ENCODE results near the gene ITGA3.

ITGA3 gene

DNA sequence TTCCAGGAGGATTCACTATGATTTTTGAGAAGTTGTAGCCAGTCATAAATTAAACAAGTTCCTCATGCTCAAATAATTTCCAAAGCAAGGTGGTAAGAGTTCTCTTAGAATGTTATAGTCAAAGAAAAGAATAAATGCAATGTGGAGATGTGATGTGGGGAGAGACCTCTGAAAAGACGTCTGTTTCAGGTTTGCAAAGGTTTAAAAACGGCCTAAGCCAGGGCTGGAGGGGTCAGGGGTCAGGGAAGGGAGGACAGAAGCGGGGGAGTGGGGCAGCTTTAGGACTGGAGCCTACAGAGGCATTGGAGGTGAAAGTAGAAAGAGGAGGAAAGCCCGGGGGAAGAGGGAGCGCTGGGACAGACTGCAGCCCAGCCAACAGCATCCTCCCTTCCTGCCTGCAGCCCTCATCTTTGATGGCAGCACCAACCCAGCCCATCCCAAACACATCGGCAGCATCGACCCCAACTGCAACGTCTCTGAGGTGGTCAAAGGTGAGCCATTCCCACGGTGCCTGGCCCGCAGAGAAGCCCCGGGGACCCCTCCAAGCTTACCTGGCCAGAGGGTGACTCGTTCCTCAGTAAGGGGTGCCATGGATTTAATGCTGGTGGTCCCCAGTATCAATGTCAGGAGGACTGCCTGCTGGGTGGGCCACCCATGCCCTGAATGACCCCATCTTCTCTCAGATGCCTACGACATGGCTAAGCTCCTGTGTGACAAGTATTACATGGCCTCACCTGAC lies 50.7 kb downstream of the ITGA3 start:
- Histone ChIP-seq H3K27me3 (ENCODE audit: insufficient read depth, poor library complexity, severe bottlenecking) (no peaks in the 10 kb centered on the region), H3K4me1 (ENCODE audit: insufficient read depth, poor library complexity, severe bottlenecking) (peaks cover 15% of the 10 kb centered on the region), H3K27ac (ENCODE audit: poor library complexity, severe bottlenecking) (peak overlapping the region; percentile 52), H3K4me3 (ENCODE audit: severe bottlenecking) (no peak overlapping the region), H3K36me3 (ENCODE audit: low read depth) (no peaks in the 10 kb centered on the region; the same call in 1 of the 2 replicates), H3K9me3 (ENCODE audit: severe bottlenecking) (no peaks in the 10 kb centered on the region)
- ATAC-seq (ENCODE audit: low read depth) (no peak), DNase-seq (ENCODE audit: low spot score) (no peak)
- TF ChIP-seq, protein P1, sequence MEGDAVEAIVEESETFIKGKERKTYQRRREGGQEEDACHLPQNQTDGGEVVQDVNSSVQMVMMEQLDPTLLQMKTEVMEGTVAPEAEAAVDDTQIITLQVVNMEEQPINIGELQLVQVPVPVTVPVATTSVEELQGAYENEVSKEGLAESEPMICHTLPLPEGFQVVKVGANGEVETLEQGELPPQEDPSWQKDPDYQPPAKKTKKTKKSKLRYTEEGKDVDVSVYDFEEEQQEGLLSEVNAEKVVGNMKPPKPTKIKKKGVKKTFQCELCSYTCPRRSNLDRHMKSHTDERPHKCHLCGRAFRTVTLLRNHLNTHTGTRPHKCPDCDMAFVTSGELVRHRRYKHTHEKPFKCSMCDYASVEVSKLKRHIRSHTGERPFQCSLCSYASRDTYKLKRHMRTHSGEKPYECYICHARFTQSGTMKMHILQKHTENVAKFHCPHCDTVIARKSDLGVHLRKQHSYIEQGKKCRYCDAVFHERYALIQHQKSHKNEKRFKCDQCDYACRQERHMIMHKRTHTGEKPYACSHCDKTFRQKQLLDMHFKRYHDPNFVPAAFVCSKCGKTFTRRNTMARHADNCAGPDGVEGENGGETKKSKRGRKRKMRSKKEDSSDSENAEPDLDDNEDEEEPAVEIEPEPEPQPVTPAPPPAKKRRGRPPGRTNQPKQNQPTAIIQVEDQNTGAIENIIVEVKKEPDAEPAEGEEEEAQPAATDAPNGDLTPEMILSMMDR (IDR thresholded peaks at IDR 0.05; ENCODE audit: poor library complexity, severe bottlenecking) = no peak

DNA sequence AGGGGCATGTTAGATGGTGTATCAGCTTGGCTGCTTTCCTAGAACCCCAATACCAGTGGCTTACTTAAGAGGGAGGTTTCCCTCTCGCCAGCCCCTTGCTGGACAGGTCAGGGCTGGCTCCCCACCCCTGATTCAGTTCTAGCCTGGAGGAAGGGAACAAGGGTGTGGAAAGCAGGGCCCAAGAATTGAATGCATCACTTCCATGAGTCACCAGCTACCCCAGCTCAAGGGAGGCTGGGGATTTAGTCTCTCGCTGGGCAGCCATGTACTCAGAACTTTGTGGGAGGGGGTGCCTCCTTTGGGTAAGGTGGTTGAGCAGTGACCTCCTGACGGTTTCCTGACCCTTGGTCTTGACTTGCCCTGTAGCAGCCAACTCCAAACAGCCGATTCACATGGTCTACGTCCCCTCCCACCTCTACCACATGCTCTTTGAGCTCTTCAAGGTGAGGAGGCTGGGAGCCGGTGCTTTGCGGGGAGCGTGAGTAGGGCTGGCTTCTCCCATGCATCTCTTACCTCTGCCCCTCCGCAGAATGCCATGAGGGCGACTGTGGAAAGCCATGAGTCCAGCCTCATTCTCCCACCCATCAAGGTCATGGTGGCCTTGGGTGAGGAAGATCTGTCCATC lies 52.0 kb downstream of the ITGA3 start:
- peaks cover 15% of the 10 kb centered on the region for H3K4me1 ChIP-seq (ENCODE audit: insufficient read depth, poor library complexity, severe bottlenecking)
- no peaks in the 10 kb centered on the region for H3K27me3 ChIP-seq (ENCODE audit: insufficient read depth, poor library complexity, severe bottlenecking)
- TF ChIP-seq, protein P1 (IDR thresholded peaks at IDR 0.05; ENCODE audit: poor library complexity, severe bottlenecking) = no peak
- H3K9me3 ChIP-seq (ENCODE audit: severe bottlenecking) = no peaks in the 10 kb centered on the region
- ATAC-seq (ENCODE audit: low read depth) (peak; percentile 95), DNase-seq (ENCODE audit: low spot score) (peak; percentile 84)
- peak overlapping the region; percentile 52 for H3K27ac ChIP-seq (ENCODE audit: poor library complexity, severe bottlenecking)
- no peak overlapping the region for H3K4me3 ChIP-seq (ENCODE audit: severe bottlenecking)
- H3K36me3 ChIP-seq (ENCODE audit: low read depth) = no peaks in the 10 kb centered on the region; the same call in 1 of the 2 replicates

DNA sequence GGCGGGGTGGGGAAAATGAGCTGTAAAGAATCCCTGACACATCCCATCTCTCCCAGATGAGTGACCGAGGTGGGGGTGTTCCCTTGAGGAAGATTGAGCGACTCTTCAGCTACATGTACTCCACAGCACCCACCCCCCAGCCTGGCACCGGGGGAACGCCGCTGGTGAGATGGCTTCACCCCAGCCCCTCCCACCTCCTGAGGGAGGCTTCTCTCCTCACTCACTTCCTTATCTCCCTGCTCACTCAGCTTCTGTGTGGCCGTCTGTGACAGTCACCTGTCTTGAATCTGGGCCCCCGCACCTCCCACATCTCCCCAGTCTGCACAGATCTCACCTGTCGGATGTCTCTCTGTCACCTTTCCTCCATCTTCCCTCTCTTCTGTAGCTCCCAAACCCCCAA lies 52.6 kb downstream of the ITGA3 start:
- no peaks in the 10 kb centered on the region for H3K27me3 ChIP-seq (ENCODE audit: insufficient read depth, poor library complexity, severe bottlenecking)
- ATAC-seq (ENCODE audit: low read depth) (no peak), DNase-seq (ENCODE audit: low spot score) (no peak)
- H3K4me3 ChIP-seq (ENCODE audit: severe bottlenecking) = no peak overlapping the region
- TF ChIP-seq, protein P1 (IDR thresholded peaks at IDR 0.05; ENCODE audit: poor library complexity, severe bottlenecking) = no peak
- no peaks in the 10 kb centered on the region for H3K9me3 ChIP-seq (ENCODE audit: severe bottlenecking)
- H3K36me3 ChIP-seq (ENCODE audit: low read depth) = no peaks in the 10 kb centered on the region; the same call in 1 of the 2 replicates
- H3K27ac ChIP-seq (ENCODE audit: poor library complexity, severe bottlenecking) = peak overlapping the region; percentile 52
- peaks cover 15% of the 10 kb centered on the region for H3K4me1 ChIP-seq (ENCODE audit: insufficient read depth, poor library complexity, severe bottlenecking)

DNA sequence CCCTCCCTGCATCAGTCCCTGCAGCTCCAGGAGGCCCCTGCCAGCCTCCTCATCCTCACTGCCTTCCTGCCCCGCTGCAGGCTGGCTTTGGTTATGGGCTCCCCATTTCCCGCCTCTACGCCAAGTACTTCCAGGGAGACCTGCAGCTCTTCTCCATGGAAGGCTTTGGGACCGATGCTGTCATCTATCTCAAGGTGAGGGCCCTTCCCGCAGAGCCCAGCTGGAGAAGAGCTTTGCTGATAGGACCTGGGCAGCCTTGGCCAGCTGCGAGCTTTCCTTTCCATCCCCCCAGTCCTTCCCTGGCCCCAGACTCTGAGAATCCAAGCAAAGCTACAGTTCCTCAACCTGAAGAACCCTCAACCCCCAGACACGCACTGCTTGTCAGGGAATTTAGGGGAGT lies 53.3 kb downstream of the ITGA3 start:
- DNase-seq (ENCODE audit: low spot score) (no peak), ATAC-seq (ENCODE audit: low read depth) (no peak)
- Histone ChIP-seq H3K9me3 (ENCODE audit: severe bottlenecking) (no peaks in the 10 kb centered on the region), H3K27me3 (ENCODE audit: insufficient read depth, poor library complexity, severe bottlenecking) (no peaks in the 10 kb centered on the region), H3K27ac (ENCODE audit: poor library complexity, severe bottlenecking) (no peak overlapping the region), H3K36me3 (ENCODE audit: low read depth) (no peaks in the 10 kb centered on the region; the same call in 1 of the 2 replicates), H3K4me1 (ENCODE audit: insufficient read depth, poor library complexity, severe bottlenecking) (peaks cover 15% of the 10 kb centered on the region), H3K4me3 (ENCODE audit: severe bottlenecking) (no peak overlapping the region)
- TF ChIP-seq, protein P1 (IDR thresholded peaks at IDR 0.05; ENCODE audit: poor library complexity, severe bottlenecking) = no peak

DNA sequence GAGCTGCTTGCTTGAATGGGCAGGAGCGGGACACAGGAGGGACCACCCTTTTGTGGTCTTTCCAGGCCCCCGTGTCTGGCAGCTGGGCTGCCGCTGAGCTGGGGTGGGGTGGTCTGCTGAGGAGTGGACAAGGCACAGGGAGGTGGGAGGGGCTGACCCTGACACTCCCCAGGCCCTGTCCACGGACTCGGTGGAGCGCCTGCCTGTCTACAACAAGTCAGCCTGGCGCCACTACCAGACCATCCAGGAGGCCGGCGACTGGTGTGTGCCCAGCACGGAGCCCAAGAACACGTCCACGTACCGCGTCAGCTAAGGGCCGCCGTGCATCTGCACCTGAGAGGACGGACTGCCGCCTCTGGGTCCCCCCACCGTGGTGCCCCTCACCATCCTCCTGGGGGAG lies 53.9 kb downstream of the ITGA3 start:
- TF ChIP-seq, protein P1 (IDR thresholded peaks at IDR 0.05; ENCODE audit: poor library complexity, severe bottlenecking) = no peak
- Histone ChIP-seq H3K9me3 (ENCODE audit: severe bottlenecking) (no peaks in the 10 kb centered on the region), H3K27me3 (ENCODE audit: insufficient read depth, poor library complexity, severe bottlenecking) (no peaks in the 10 kb centered on the region), H3K36me3 (ENCODE audit: low read depth) (no peaks in the 10 kb centered on the region; the same call in 1 of the 2 replicates), H3K4me3 (ENCODE audit: severe bottlenecking) (no peak overlapping the region), H3K4me1 (ENCODE audit: insufficient read depth, poor library complexity, severe bottlenecking) (peaks cover 15% of the 10 kb centered on the region), H3K27ac (ENCODE audit: poor library complexity, severe bottlenecking) (no peak overlapping the region)
- ATAC-seq (ENCODE audit: low read depth) (no peak), DNase-seq (ENCODE audit: low spot score) (no peak)
